CD4-positive, alpha-beta T cell (primary cell): ENCODE data around the gene TMEM198. TPM values are rescaled to one million over a fixed set of nuclear protein-coding genes. Genes with fewer than 3 reads are reported as not detected.
A peak's percentile ranks its signal among the peaks of the same experiment; 100 is the strongest.

Experiments used
- ATAC-seq: fragments of 200-7000 bp; cut with Tn5 transposase; one replicate; pipeline ENCODE4 v1.10.0; 2022; ENCODE audit warnings: mild to moderate bottlenecking; ENCODE audit not compliant: poor library complexity
- CTCF ChIA-PET: fragments of 350-600 bp; sonication (Branson Sonifier 250); formaldehyde crosslinking; loops from one replicate; lab custom pipeline; 2021; ENCODE audit warnings: antibody characterized with exemption, inconsistent platforms; lab: Charles Lee
- POLR2A ChIA-PET: fragments of 350-600 bp; sonication (Branson Sonifier 250); formaldehyde crosslinking; loops from one replicate; lab custom pipeline; 2021; ENCODE audit warnings: antibody characterized with exemption, inconsistent platforms; lab: Charles Lee
- DNase-seq, 14 experiments: peaks; one replicate each; pipeline ENCODE4 v3.0.0-alpha.2; 2013 to 2020; ENCODE audit warnings: mixed read lengths in 2 of 14
- H3K27ac ChIP-seq, 2 donors: one replicate each; pipeline versions ENCODE4 v1.5.1 to v1.7.0; 2013; ENCODE audit warnings: low read length in 2 of 2, low read depth in 1 of 2, mild to moderate bottlenecking in 1 of 2
- H3K27me3 ChIP-seq, 2 experiments: 1 replicate in 1 of 2; 2 replicates in 1 of 2; pipeline versions ENCODE4 v1.6.1 to v1.7.0; 2013; ENCODE audit warnings: low read length in 2 of 2, control low read depth in 1 of 2, mild to moderate bottlenecking in 1 of 2, moderate library complexity in 1 of 2; ENCODE audit not compliant: insufficient read depth in 2 of 2, control insufficient read depth in 1 of 2
- H3K36me3 ChIP-seq: one replicate; pipeline ENCODE4 v1.6.1; 2013; ENCODE audit warnings: low read length, control low read depth; ENCODE audit not compliant: insufficient read depth
- H3K4me1 ChIP-seq: one replicate; pipeline ENCODE4 v1.6.1; 2013; ENCODE audit warnings: low read length, control low read depth; ENCODE audit not compliant: insufficient read depth
- H3K4me3 ChIP-seq: one replicate; pipeline ENCODE4 v1.5.1; 2013; ENCODE audit warnings: mild to moderate bottlenecking, low read length, moderate library complexity
- H3K9me3 ChIP-seq, 2 experiments: 1 replicate in 1 of 2; 2 replicates in 1 of 2; pipeline versions ENCODE4 v1.6.1 to v1.7.0; 2013; ENCODE audit warnings: low read length in 2 of 2, mild to moderate bottlenecking in 2 of 2, control low read depth in 1 of 2, moderate library complexity in 1 of 2; ENCODE audit not compliant: control insufficient read depth in 1 of 2, insufficient read depth in 1 of 2
- H3K27ac Mint-ChIP-seq: one replicate; pipeline ENCODE4 v1.8.0; 2020; ENCODE audit warnings: mixed read lengths
- H3K27me3 Mint-ChIP-seq: one replicate; pipeline ENCODE4 v1.8.0; 2021; ENCODE audit warnings: mixed read lengths
- H3K36me3 Mint-ChIP-seq: one replicate; pipeline ENCODE4 v1.8.0; 2021; ENCODE audit warnings: low read depth, mixed read lengths
- H3K4me1 Mint-ChIP-seq: one replicate; pipeline ENCODE4 v1.8.0; 2021; ENCODE audit warnings: low read depth, mixed read lengths
- H3K4me3 Mint-ChIP-seq: one replicate; pipeline ENCODE4 v1.8.0; 2020; ENCODE audit warnings: mild to moderate bottlenecking, mixed read lengths
- H3K9me3 Mint-ChIP-seq: one replicate; pipeline ENCODE4 v1.8.0; 2020; ENCODE audit warnings: mixed read lengths
- intact Hi-C, 2 experiments: fragments of 100-400 bp; cut with DNase I in 1 of 2; cut with micrococcal nuclease in 1 of 2; formaldehyde crosslinking; loops; one replicate each; pipeline versions ENCODE4 v1.15.1 to v1.9.0; 2023 to 2025; cut with DNase I, micrococcal nuclease
- total RNA-seq, 174 experiments: library from RNA in 2 of 174; stranded (reverse) in 2 of 174; gene quantifications; one replicate each; pipeline ENCODE4 v1.2.3 and lab custom pipeline; 2021 to 2026
- TF ChIP-seq, protein P1 (sequence below): fragments of 200-600 bp; IDR thresholded peaks from one replicate; pipeline ENCODE4 v1.8.0; 2022; ENCODE audit warnings: antibody characterized with exemption, mild to moderate bottlenecking

Gene TMEM198
- total RNA-seq, 2 experiments from 2014 or later, result 0.47 to 0.91 TPM

DNA sequence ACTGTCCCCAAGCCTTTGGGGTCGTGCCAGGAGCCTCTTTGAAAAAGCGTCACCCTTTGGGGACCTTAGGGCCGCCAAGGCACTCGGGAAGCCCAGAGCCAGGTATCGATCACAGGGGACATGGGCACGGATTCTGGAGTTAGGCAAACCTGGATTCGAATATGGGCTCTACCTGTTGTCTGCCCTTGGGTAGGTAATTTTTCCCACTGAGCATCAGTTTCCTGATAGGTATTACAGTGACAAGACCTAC is 9.3 kb downstream of the TMEM198 start:
- ChIA-PET POLR2A (interaction anchor here (0.9 to 2.0 kb wide), 2 partner anchors 10 to 23 kb away, joined by 4 to 17 read pairs; partner anchors contain the start of genes CHPF and TMEM198), CTCF (interaction anchor here (1.0 to 3.1 kb wide), 2 partner anchors 11 to 164 kb away, joined by 3 to 9 read pairs; no protein-coding TSS in a partner anchor)
- H3K9me3 Mint-ChIP-seq, result no peaks in the 10 kb centered on the region
- peak overlapping the region; percentile 86 for H3K4me3 Mint-ChIP-seq
- peaks cover 33 to 50% of the 10 kb centered on the region in 2 experiments for H3K27me3 ChIP-seq
- H3K4me3 ChIP-seq, result peak overlapping the region; percentile 46
- TF ChIP-seq, protein P1, sequence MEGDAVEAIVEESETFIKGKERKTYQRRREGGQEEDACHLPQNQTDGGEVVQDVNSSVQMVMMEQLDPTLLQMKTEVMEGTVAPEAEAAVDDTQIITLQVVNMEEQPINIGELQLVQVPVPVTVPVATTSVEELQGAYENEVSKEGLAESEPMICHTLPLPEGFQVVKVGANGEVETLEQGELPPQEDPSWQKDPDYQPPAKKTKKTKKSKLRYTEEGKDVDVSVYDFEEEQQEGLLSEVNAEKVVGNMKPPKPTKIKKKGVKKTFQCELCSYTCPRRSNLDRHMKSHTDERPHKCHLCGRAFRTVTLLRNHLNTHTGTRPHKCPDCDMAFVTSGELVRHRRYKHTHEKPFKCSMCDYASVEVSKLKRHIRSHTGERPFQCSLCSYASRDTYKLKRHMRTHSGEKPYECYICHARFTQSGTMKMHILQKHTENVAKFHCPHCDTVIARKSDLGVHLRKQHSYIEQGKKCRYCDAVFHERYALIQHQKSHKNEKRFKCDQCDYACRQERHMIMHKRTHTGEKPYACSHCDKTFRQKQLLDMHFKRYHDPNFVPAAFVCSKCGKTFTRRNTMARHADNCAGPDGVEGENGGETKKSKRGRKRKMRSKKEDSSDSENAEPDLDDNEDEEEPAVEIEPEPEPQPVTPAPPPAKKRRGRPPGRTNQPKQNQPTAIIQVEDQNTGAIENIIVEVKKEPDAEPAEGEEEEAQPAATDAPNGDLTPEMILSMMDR, result no peak
- H3K4me1 ChIP-seq, result peaks cover 24% of the 10 kb centered on the region
- intact Hi-C loops, result no loop called here
- peaks cover 0 to 31% of the 10 kb centered on the region in 2 experiments for H3K9me3 ChIP-seq
- ATAC-seq (no peak), DNase-seq (no peak)
- H3K4me1 Mint-ChIP-seq, result peaks cover 17% of the 10 kb centered on the region
- no peaks in the 10 kb centered on the region for H3K36me3 ChIP-seq
- H3K27ac ChIP-seq, result no peak overlapping the region
- no peak overlapping the region for H3K27ac Mint-ChIP-seq
- H3K27me3 Mint-ChIP-seq, result peaks cover 58% of the 10 kb centered on the region
- no peaks in the 10 kb centered on the region for H3K36me3 Mint-ChIP-seq

DNA sequence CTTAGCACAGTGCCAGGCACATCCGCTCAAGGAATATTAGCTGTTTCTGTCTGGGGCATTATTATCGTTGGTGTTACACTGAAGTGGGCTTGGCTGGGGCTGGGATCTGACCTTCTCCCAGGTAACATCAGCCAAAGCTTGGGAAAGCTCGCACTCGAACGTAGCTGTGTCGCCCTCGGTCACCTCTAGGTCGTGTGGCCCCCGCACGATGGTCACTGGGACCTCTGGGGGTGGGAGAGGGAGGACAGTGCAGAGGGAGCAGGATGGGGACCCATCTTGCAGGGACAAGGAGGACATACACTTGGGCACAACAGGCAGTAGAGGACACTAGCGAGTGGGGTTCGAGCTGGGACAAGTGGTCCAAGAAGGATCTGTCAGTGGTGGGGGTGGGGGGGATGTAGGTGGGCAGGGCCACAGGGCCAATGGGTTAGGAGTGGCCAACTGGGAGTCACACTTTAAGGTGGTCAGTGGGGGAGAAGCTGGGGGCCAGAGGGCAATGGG is 9.7 kb downstream of the TMEM198 start:
- Histone ChIP-seq H3K4me1 (peaks cover 24% of the 10 kb centered on the region), H3K27ac (no peak overlapping the region), H3K4me3 (no peak overlapping the region), H3K36me3 (no peaks in the 10 kb centered on the region), H3K27me3 (peaks cover 33 to 50% of the 10 kb centered on the region in 2 experiments), H3K9me3 (peaks cover 0 to 31% of the 10 kb centered on the region in 2 experiments)
- Mint-ChIP-seq H3K36me3 (no peaks in the 10 kb centered on the region), H3K4me1 (peaks cover 17% of the 10 kb centered on the region), H3K27ac (no peak overlapping the region), H3K4me3 (peak overlapping the region; percentile 86), H3K9me3 (no peaks in the 10 kb centered on the region), H3K27me3 (peaks cover 53% of the 10 kb centered on the region)
- ATAC-seq, result no peak
- ChIA-PET CTCF (interaction anchor here (3.1 kb wide), 1 partner anchor 11 kb away, joined by 9 read pairs; no protein-coding TSS in a partner anchor), POLR2A (no interaction called here)
- TF ChIP-seq, protein P1, result no peak
- intact Hi-C loops, result no loop called here
- DNase-seq, result peak in 1 of 14 experiments; percentile 28

DNA sequence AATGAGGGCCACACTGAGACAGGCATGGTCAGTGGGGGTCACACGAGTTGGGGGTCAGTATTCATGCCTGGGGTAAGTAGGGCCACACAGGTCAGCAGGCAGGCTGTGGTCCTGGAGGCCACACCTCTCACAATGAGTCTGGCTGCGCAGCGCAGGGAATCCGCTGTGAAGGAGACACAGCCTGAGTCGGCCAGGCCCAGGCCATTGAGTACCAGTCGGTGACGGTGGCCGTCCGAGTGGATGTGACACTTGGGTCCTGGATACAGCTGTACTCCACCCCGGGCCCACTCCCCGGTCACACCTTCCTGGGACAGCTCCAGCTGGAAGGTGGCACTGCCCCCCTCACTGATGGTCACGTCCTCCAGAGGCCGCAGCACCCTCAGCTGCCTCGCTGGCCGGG is 10.5 kb downstream of the TMEM198 start:
- Mint-ChIP-seq H3K4me1 (peaks cover 17% of the 10 kb centered on the region), H3K36me3 (no peaks in the 10 kb centered on the region), H3K27me3 (peaks cover 51% of the 10 kb centered on the region), H3K27ac (no peak overlapping the region), H3K9me3 (no peaks in the 10 kb centered on the region), H3K4me3 (peak overlapping the region; percentile 51)
- intact Hi-C loops, result no loop called here
- Histone ChIP-seq H3K4me3 (no peak overlapping the region), H3K36me3 (no peaks in the 10 kb centered on the region), H3K4me1 (peaks cover 24% of the 10 kb centered on the region), H3K9me3 (peaks cover 0 to 31% of the 10 kb centered on the region in 2 experiments), H3K27me3 (peaks cover 35 to 53% of the 10 kb centered on the region in 2 experiments), H3K27ac (no peak overlapping the region)
- TF ChIP-seq, protein P1, result no peak
- ChIA-PET POLR2A (no interaction called here), CTCF (no interaction called here)
- peak in 1 of 14 experiments; percentile 22 for DNase-seq
- no peak for ATAC-seq
